DMS79 (cell line): ENCODE measurements around the gene RAD51B.

Experiments
- DNase-seq: peaks from one replicate; lab custom pipeline; 2025; lab: John Stamatoyannopoulos, UW

The RAD51B gene

DNA sequence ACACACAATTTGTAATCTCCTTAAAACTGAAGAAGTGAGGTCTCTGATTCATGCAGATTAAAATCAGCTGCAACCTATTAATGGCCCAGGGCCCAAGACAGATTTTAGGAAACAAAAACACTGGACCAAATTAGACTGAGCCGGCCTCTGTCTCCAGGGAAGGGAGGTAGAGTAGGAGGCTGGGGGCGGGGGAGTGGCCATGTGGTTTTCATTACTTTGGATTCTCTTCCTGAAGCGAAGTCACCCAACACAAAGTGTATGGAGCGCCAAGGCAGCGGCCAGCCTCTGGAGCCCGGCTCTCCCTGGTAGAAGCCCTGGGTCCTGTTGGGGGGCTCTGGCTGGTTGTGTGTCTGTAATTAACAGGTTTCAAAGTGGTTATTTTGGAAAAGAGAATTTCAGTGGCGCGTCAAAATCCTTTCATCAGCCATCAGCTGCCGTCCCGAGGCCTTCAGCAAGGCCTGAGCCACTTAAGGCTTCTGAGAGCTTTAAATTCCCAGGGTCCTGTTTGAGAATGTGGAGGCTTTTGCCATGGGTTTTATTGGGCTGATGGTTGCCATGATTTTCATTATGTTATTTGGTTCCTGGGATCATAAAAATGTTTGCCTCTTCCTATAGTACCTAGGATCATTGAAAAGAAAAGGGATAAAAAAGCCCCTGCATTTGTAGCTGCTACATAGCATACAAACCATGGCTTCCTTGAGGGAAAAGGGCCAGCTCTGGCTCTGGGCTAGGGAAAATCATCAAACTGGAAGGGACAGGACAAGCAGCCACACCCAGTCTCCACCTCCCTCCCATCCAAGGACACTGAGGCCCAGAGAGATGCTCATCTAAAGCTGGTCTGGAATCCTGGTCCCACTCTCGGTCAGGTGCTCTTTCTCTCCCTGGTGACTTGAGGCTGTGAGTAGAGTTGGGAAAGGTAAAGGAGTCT lies 690.9 kb downstream of the RAD51B start:
- DNase-seq, result no peak

DNA sequence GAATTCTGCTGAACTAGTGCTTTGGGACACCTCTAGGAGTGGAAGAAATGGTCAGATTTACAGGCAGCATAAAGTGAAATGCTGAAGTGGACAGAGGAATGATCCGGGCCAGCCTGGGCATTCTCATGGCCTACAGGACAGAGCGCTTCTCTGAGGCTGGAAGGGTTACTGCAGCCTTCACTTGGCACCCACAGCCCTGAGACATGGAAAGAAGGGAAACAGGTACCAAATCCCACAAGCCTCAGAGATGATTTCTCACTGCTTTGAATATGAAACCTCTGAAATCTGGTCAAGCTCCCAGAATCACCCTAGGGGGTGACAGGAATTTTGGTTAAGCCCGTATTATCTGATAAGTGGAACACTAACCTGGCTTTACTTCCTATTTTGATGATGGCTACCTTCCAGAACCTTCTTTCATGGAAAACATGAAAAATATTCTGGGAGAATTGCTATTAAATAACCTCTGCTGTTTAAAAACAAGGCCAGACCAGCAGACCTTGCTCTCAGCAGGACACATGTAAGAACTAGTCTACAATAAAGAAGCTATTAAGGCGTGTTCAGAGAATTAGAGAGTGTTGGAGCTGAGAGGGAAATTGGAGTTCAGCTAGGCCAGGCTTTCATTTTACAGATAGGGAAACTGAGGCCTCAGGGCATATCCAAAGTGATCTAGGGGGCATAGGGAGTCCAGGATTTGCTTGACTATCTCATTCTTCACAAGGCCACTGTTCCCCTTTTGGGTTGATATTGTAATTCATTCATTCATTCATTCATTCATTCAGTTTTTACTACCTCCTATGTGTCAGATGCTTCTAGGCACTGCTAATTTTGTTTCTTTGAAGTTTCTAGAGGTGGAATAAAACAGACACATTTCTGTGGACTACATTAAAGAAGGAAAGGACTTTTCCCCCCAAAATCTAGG lies 691.8 kb downstream of the RAD51B start:
- DNase-seq, result no peak

DNA sequence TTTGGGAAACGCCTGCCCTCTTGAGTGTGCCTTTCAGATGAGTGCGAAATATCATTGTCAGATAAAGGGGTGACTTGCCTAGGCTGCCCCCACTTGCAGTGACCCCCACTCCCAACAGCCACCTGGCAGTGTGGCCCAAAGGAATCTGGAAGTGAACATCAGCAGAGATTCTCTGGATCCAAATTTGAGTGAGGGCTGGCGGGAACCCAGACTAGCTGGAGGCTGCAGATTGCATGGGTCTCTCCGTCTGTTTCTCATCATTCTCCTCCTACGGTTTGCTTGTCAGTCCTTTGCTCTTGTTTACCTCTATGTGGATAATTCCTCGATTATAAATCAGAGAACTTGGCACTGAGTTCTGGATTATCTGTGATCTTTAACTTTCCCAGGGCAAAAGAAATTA lies 692.5 kb downstream of the RAD51B start:
- DNase-seq, result no peak

DNA sequence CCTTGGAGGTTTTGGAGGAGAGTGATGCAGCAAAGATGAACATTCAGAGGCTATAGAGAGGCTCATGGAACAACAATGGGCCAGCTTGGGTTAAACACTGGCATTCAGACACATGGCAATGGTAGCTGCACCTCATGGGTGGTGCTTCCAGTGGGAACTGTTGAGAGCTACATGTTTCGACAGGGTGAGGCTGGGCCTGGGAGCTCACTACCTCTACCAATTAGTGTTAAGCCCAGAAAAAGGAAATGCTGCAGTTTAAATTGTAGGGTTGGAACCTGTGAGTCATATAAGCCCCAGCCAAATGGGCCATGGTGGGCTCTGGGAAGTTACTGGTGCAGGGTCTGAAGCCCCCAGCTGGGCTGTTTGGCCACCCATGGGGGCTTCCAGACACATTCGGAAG lies 693.6 kb downstream of the RAD51B start:
- DNase-seq, result no peak

DNA sequence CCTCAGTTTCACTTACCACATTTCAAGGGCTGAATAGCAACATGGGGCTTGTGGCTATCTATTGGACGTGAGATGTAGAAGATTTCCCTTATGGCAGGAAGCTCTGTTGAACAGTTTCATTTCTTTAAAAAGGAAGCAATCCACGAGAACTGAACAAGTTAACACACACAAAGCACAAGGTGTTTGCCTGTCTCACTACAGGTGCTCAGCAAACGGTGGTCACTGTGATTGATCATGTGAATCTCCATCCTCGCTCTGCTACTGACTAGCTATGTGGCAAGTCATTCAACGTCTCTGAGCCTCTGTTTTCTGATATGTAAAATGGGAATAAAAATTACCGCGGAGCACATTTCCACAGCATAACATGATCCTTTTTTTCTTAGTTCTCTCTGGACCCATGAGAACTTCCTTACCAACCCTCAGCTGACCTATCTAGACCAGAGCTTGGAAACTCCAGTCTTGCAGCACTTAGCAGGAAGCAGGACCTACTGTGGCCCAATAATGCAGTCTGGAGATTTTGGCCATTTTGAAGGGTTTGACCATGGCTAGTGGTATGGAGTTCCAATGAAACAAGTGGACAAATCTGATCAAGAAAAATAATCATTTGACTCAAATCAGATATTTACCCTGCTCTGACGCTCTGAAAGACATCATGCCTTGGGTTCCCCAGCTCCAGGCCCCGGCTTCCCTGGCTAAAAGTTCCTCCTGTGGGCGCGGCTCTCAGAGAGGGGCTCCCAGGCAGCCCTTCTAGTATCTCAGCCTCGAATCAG lies 694.4 kb downstream of the RAD51B start:
- no peak for DNase-seq

DNA sequence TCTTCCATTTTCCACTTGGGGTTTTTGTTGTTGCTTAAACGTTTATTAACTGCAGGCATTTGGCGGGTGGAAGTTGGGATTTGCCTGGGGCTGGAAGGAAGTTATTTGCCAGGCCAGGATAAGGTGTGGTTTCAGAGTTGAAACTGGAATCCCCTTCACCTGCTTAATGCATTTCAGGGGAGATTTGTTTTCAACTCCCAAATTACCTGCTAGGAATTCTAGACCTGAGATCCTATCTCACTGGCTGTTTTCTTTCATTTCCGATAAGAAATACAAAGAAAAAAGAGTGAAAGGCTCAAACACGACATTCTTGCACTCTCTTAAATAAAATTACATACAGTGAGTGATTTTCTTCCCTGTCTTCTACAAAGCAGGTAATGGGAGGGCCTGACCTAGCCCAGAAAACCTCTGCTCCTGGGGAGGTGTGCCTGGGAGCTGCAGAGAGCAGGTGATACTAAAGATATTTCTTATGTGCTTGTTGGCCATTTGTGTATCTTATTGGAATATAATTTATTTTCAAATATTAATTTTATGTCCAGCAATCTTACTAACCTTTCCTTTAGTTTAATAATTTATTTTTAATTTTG lies 695.1 kb downstream of the RAD51B start:
- DNase-seq, result no peak

DNA sequence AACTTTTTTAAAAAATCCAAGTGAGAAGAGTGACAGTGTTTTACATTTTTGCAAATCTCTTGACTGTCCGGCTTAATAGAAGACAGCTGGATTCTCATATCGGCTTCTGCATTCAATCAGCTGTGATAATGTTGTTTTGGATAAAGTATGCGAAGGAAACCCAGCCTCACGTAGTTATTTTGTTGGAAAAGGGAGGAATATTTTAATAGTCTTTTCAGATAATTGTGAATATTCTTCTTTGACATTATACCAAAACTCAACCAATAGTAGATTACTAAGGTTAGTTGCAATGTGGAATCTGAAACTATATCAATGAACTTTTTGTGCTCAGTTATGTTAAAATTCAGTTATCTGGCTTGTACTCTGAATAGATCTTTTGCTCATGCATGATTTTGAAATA lies 696.8 kb downstream of the RAD51B start:
- no peak for DNase-seq

DNA sequence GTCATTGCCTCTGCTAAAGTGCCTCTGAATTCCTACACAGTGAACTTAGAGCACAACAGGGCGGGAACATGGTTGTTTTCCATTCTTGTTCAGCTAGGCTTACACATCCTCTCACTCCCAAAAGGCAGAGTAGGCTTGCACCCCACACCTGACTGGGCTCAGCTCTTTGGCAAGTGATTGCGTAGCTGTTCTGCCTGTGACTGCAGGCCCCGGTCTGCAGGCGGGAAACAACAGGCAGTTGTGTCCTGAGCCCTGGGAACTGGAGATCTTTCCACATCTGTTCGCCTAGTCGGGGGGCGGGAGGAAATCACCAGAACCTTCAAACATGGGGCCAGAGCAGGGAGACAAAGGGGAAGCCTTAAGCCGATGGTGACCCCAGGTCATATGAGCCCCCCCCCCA lies 698.6 kb downstream of the RAD51B start:
- DNase-seq, result no peak

DNA sequence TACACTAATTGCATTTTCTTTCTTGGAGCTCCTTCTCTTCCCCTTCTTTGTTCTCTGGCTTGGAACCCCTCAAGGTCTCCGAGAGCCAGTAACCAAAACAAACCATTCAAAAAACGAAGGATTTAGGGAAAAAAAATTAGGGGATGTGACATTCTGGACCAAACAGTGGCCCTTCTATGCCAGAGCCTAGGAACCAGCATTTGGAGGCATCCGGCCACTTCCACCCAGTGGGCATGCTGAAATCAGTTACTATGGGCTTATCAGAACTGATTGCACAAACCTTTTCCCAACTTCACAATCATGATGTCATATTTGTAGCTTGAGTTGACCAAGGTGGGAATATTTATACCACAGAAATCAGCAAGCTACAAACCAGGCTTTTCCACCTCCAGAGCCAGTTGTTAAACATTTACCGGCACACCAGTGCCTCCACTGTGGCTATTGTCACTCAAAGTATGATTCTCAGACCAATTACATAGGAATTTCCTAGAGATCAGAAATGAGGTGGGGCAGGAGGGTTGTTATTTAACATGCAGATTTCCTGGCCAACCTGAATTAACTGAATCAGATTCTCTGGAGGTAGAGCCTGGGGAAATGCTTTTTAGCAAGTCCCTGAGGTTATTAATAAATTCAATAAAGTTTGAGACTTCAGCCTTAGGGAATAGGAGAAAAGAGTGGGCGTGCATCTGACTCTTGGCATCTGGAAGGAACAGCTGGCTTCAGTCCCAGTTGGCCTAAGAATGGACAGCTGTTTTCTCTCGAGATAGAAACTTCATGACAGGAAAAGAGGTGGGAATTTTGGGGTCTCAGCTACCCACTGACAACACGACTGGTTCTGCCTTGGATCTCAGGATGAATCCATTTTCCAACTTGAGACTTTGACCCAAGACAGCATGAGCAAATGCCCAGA lies 699.4 kb downstream of the RAD51B start:
- no peak for DNase-seq

DNA sequence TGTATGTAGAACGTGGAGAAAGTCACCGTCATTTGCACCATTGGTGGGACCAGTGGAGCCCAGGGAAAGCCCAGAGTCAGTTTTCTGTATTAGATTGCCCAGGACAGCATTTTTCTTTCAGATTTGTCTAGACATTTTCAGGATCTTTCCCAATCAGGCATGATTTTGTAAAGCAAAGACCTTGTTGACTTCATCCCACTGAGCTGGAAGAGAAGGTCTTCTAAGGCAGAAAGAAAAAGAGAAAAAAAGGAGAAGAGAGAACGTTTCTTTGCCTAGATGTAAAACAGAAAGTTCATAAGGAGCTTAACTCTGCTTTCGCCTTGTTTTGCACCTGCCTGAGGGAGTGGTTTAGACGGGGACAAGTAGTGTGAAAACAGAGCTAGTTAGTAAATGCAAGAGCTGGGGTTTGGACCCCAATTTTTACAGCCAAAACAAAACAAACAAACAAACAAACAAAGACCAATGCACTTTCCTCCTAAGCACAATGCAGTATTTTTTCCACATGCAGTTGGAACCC lies 700.1 kb downstream of the RAD51B start:
- no peak for DNase-seq

DNA sequence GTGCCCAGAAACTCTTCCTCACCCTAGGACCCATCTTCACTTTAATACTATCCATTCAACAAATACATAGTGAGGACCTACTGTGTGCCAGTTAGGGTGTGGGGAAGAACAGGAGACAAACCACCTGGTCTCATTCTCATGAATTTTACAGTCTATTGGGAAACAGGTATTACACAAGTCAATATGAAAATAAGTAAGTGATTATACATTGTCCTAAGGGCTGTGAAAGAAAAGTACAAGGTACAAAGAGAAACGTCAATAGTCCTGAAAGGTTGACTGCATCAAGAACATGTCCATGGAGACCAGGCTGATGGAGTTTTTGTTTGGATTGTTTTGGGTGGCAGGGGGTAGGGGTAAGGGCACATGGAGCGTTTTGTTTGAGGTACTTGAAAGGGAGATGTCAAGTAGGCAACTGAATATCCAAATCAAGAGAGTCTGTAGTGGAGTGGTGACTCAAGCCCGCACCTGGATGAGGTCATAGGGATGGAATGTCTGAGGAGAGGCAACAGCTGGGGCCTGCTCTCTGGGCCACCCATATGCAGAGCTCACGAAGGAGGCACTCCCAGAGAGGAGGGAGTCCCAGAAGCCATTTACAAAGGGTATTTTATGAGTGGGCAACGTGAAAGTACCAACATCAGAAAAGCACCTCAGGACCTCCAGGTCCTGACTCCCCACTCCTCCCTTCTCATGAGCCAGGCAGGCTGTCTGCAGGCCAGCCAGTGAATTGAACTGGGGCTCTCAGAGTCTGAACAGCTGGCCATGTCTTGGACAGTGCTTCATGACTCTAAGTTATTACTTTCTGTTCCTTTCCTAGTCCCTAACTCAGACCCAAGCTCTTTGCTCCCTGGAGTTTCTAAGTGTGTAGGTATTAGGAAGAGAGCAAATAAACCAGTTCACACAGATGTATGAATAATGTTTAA lies 701.3 kb downstream of the RAD51B start:
- DNase-seq, result peak; percentile 87

DNA sequence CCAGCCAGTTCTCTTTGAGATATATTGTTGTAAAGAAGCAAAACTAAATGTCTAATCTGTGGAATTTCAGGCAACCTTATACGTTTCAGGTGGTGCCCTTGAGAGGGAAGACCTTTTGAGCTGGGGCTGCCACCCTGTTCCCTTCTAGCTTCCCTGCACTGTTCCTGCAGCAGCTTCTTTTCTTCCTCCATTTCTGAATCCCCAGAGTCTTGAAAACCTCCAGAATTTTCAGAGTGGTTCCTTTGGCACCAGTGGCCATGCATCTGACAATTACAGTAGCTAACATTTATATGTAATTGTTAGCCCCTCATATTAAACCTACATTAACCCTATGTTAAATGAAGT lies 702.0 kb downstream of the RAD51B start:
- no peak for DNase-seq

DNA sequence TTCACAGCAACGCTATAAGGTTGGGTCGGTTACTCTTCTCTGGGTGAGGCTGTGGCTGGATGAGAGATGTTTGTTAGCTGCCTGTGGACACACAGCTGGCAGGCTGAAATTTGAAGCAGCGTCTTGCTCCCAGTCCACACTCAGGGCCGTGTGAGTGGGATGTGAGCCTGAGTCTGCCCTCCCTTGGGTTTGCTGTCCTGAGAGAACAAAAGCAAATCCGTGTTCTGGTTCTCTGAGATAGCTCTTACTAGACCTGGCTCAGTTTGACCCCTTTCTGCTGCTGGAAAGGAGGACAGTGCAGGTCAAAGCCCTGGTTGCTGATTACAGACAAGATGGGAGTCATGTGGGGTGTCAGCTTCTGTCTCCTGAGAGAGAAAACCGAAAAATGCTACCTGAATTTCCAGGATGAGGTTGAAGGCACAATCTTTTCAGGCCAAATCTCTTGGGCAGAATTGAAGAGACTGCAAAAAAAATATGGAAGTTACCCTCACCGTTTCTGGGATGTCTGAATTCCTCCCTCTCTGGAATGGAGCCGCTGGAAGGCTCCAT lies 702.5 kb downstream of the RAD51B start:
- DNase-seq, result no peak

DNA sequence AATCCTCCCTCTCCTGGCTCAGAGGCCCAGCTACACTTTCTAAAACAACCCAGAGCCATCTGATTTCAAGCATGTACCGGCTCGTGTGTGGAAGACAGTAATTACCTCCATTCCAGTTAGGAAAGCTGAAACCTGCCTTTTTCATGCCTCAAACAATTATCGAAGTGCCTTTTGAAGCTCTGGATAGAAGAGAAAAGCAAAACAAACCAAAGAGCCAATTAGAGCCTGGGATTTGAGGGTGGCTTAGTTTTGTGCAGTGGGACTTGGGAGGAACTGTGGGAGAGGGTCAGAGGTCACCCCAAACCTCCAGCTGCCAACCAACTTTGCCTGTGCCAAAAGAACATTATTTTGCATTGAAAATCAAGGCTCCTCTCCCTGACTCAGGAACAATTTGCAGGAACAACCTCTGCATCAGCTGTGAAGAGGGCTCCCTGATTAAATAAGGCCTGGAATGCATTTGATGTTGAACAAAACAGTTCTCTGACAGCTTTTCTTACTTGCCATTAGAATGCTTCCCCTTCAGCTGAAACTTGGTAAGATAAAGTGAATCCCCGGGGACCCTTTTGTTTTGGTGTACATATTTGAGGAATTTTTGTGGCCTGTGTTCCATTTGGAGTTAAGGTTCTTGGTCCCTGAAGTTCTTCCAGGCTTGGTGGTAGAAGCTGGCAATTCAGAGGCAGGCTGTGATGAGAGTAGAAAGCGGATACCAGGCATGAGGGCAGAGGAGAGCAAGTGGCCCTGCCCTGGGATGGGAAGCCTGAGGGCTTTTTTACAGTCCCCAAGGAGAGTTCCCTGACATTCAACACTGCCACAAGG lies 703.1 kb downstream of the RAD51B start:
- no peak for DNase-seq

DNA sequence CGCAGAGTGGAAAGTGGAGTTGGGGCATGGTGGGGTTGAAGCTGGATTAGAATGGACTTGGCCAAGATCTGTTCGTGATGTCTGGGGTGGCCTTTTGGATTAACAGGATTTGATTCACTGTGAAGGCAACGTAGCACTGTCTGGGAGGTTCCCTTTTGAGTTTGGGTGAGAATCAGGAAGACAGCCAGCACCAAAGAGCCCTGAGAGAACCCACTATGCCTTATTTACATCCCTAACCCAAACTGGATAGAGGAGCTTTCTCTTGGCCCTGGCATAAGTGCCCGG lies 703.7 kb downstream of the RAD51B start:
- no peak for DNase-seq

DNA sequence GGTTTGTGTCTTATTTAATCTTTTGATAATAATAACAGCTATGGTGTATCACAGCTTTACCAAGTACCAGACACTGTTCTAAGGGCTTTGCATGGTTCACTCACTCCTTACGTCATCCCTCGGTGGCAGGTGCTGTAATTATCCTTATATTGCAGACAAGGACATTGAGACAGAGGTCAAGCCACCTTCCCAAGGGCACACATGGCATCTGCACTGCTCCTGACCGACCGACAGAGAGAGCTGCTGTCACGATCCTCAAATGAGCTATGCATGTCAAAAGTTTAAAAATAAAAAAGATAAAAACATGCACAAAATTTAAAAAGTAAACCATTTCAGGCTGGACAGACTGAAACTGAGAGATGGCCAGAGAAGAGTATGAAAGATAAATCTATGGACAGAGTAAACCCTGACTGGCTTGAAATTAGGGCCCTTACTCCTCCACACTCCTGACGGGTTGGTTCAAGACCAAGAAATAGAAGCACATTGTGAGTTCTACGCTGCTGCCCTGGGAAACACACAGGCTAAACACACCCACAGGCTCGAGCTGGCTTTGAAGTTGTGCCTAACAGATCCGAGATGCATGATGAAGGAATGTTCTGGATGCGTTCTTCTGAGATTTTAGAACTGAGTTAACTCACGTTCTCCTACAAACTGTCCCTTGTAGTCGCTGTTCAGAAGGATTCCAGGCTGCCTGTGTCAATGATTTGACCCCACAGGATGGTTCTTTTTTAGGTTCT lies 704.6 kb downstream of the RAD51B start:
- DNase-seq, result no peak

DNA sequence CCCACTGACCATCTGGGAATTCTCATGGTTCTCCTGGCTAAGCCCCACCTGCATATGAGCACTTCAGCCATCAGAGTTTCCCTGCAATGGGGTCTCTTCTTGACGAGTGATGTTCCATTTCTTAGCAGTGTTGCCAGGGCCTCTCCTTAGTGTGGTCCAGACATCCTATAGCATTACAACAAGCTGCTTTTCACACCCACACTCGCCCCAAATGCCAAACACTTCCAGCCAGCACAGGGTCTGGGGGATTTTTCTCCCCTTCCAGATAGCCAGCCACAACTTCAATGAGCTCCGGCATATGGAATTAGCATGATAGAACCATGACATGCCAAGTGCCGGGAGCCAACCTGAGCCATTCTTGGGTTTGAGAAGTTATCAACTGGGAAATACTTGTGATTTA lies 705.9 kb downstream of the RAD51B start:
- DNase-seq, result no peak
